ENCODE data around the gene ARSJ.

ARSJ gene

DNA sequence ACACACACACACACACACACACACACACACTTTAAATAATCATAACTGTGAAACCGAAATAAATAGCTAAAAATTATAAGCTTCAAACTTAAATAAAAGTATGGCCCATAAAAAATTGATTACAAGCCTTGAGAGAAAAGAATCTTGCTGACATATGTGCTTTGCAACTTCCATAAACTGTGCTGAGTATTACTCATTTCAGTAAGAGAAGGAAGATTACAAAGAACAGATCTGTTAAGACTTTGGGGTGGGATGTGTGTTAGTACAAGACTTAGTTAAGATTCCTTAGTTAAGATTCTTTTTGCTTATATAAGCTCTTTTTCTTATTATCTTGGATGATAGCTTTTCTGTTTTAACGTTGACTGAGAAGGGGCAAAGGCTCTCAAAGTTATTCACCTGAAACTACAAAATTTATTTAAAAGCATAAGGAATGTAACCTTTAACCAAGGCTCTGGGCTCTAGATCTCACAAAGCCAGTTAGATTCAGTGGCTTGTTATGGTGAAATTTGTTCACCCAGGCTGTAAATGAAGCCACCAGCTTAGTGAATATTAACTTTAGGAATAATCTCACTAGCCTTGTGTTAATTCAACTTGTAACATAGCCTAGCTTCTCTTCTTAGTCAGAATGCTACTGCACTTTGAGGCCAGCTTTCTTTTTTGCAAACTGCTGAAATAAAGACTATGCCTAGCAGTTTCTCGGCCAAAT lies 58.2 kb downstream of the ARSJ start:
- TF ChIP-seq, protein P1, sequence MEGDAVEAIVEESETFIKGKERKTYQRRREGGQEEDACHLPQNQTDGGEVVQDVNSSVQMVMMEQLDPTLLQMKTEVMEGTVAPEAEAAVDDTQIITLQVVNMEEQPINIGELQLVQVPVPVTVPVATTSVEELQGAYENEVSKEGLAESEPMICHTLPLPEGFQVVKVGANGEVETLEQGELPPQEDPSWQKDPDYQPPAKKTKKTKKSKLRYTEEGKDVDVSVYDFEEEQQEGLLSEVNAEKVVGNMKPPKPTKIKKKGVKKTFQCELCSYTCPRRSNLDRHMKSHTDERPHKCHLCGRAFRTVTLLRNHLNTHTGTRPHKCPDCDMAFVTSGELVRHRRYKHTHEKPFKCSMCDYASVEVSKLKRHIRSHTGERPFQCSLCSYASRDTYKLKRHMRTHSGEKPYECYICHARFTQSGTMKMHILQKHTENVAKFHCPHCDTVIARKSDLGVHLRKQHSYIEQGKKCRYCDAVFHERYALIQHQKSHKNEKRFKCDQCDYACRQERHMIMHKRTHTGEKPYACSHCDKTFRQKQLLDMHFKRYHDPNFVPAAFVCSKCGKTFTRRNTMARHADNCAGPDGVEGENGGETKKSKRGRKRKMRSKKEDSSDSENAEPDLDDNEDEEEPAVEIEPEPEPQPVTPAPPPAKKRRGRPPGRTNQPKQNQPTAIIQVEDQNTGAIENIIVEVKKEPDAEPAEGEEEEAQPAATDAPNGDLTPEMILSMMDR (IDR thresholded peaks at IDR 0.05; ENCODE audit: insufficient read depth, low read length, missing control alignments): no peak
- CTCF ChIA-PET: interaction anchor here (1.1 to 1.2 kb wide), 2 partner anchors 12 to 464 kb away, joined by 3 read pairs; no protein-coding TSS in a partner anchor
- DNase-seq (ENCODE audit: low read depth, low spot score): no peak
- H3K4me3 ChIP-seq (ENCODE audit: low read depth, low read length): no peak overlapping the region
- POLR2A ChIA-PET: no interaction called here

DNA sequence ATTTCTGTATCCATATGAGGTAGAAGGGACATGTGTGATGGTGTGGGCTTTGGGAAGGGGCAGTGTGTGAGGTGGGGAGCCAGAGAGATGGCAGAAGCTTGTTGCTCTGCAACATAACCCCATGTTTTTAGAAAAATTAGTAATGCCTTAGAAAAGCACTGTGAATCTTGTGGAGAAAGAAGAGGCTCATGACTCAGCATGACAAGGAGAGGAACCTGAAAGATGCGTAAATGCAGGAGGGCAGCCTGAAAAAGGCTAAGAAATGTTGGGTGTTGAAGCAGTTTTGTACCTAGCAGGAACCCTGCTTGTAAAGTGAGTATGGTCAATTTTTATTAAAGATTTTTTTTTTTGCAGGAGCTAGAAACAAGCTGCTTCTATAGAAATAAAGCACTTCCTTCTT lies 59.8 kb downstream of the ARSJ start:
- no peak for DNase-seq (ENCODE audit: low read depth, low spot score)
- ChIA-PET POLR2A (no interaction called here), CTCF (interaction anchor here (1.5 kb wide), 1 partner anchor 468 kb away, joined by 3 read pairs; no protein-coding TSS in a partner anchor)
- TF ChIP-seq, protein P1 (IDR thresholded peaks at IDR 0.05; ENCODE audit: insufficient read depth, low read length, missing control alignments): no peak
- H3K4me3 ChIP-seq (ENCODE audit: low read depth, low read length): no peak overlapping the region

DNA sequence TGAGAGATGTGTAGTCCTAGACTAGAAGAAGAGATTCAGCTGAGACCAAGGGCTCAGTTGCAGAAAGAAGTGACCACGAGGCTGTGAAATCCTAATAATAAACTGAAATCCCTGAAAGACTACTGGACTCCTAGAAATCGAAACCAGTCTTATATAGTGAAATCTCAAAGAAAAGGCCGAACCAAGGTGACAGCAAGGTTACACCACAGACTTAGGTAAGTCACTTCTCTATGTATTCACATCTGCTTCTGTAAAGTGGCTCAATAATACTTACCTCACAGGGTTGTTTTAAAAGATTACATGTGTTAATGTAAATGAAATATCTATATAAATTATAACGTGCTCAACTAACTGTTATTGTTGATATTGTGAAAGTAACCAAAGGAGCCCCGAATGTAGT lies 60.3 kb downstream of the ARSJ start:
- no peak for DNase-seq (ENCODE audit: low read depth, low spot score)
- no peak overlapping the region for H3K4me3 ChIP-seq (ENCODE audit: low read depth, low read length)
- CTCF ChIA-PET: interaction anchor here (1.5 kb wide), 1 partner anchor 469 kb away, joined by 3 read pairs; no protein-coding TSS in a partner anchor
- TF ChIP-seq, protein P1 (IDR thresholded peaks at IDR 0.05; ENCODE audit: insufficient read depth, low read length, missing control alignments): no peak
- POLR2A ChIA-PET: no interaction called here

DNA sequence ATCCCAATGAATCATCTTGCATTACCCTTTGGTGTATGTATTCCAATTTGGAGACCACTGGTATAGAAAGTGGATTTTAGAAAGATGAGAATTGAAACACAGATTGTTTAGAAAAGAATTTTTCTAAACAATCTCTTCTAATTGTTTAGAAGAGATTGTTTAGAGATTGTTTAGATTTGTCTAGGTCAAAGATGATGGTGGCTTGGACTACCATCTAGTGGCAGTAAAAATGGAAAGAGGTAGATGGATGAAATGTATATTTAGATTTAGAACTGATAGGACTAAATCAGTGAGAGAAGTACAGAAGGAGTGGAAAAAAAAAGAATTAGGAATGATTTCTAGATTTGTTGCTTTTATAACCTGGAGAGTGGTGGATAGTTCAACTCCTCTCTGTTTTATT lies 70.6 kb downstream of the ARSJ start:
- H3K4me3 ChIP-seq (ENCODE audit: low read depth, low read length): no peak overlapping the region
- no peak for DNase-seq (ENCODE audit: low read depth, low spot score)
- ChIA-PET CTCF (no interaction called here), POLR2A (no interaction called here)
- TF ChIP-seq, protein P1 (IDR thresholded peaks at IDR 0.05; ENCODE audit: insufficient read depth, low read length, missing control alignments): no peak

DNA sequence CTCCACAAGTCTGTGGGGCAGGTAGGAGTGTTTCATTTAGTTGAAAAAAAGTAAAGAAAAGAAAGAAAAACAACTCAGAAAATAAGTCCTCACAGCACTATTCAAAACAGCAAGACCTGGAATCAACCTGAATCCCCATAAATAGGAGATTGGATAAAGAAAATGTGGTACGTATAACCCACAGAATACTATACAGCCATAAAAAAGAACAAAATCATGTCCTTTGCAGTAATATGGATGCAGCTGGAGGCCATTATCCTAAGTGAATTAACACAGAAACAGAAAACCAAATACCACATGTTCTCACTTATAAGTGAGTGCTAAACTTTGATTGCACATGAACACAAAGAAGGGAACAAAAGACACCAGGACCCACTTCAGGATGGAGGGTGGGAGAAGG lies 71.9 kb downstream of the ARSJ start:
- DNase-seq (ENCODE audit: low read depth, low spot score): no peak
- ChIA-PET CTCF (no interaction called here), POLR2A (no interaction called here)
- no peak overlapping the region for H3K4me3 ChIP-seq (ENCODE audit: low read depth, low read length)
- TF ChIP-seq, protein P1 (IDR thresholded peaks at IDR 0.05; ENCODE audit: insufficient read depth, low read length, missing control alignments): no peak

DNA sequence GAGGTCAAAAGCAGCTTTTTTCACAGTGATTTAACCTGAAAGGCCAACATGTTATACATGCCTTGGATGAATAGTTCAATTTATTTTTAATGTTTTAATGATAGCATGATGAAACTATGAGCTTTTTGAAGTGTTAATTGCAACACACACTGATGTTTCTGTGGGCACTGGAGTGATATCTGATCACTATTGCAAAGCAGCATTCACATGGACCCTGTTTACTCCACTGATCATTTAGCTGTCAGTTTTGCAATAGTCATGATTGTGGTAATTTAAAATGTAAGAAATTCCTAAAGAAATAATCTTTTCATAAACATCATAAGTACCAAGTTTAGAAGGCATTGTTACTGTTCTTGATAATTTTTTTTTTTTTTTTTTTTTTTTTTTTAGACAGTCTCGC lies 74.1 kb downstream of the ARSJ start:
- no peak for DNase-seq (ENCODE audit: low read depth, low spot score)
- TF ChIP-seq, protein P1 (IDR thresholded peaks at IDR 0.05; ENCODE audit: insufficient read depth, low read length, missing control alignments): no peak

More for the DNA sequence above, 74.1 kb downstream of the ARSJ start:
- no peak overlapping the region for H3K4me3 ChIP-seq (ENCODE audit: low read depth, low read length)
- ChIA-PET POLR2A (no interaction called here), CTCF (interaction anchor here (1.6 kb wide), 1 partner anchor 480 kb away, joined by 4 read pairs; no protein-coding TSS in a partner anchor)

Measured in AG04449 (cell line).